Stomach (tissue), 9 donors: ENCODE measurements around the gene IL10RA. TPM values are rescaled to one million over a fixed set of nuclear protein-coding genes. Genes with fewer than 3 reads are reported as not detected.

Source experiments
- DNase-seq, 2 donors: peaks; one replicate each; pipeline versions ENCODE4 v3.0.0 to v3.0.0-alpha.2; 2013 to 2019
- H3K27ac ChIP-seq, 5 donors: fragments of 200-600 bp in 4 of 5; sonication (generic) in 4 of 5; one replicate each; pipeline ENCODE4 v1.5.1; 2013 to 2019; ENCODE audit warnings: mild to moderate bottlenecking in 1 of 5, moderate library complexity in 1 of 5
- H3K27me3 ChIP-seq, 3 donors: fragments of 200-600 bp; sonication (generic); one replicate each; pipeline ENCODE4 v1.5.1; 2017 to 2019; ENCODE audit warnings: mixed run types in 1 of 3
- H3K36me3 ChIP-seq, 4 donors: fragments of 200-600 bp; sonication (generic); 1 replicate in 3 of 4; 2 replicates in 1 of 4; pipeline ENCODE4 v1.5.1; 2016 to 2019
- H3K4me1 ChIP-seq, 4 donors: fragments of 200-600 bp; sonication (generic); one replicate each; pipeline ENCODE4 v1.5.1; 2016 to 2019
- H3K4me3 ChIP-seq, 4 donors: fragments of 200-600 bp; sonication (generic) in 3 of 4; one replicate each; pipeline ENCODE4 v1.5.1; 2016 to 2019; ENCODE audit warnings: mild to moderate bottlenecking in 1 of 4
- H3K9me3 ChIP-seq, 4 donors: fragments of 200-600 bp; sonication (generic); one replicate each; pipeline ENCODE4 v1.5.1; 2016 to 2019
- CTCF ChIP-seq, 7 experiments: fragments of 450-650 bp in 4 of 7; fragments of 200-600 bp in 3 of 7; sonication (generic) in 3 of 7; IDR thresholded peaks; one replicate each; pipeline ENCODE4 v1.5.1; 2016 to 2019; ENCODE audit warnings: antibody characterized with exemption in 7 of 7, control low read depth in 2 of 7, mild to moderate bottlenecking in 1 of 7
- EP300 ChIP-seq: sonication (generic); formaldehyde crosslinking; IDR thresholded peaks from one replicate; pipeline ENCODE4 v1.6.1; 2017; ENCODE audit warnings: antibody characterized with exemption
- POLR2A ChIP-seq, 4 donors: fragments of 450-650 bp; IDR thresholded peaks; one replicate each; pipeline ENCODE4 v1.6.1; 2016; ENCODE audit warnings: antibody characterized with exemption in 4 of 4, control low read depth in 2 of 4, mild to moderate bottlenecking in 1 of 4, moderate library complexity in 1 of 4
- POLR2AphosphoS5 ChIP-seq, 3 donors: sonication (generic); formaldehyde crosslinking; IDR thresholded peaks; one replicate each; pipeline ENCODE4 v1.6.1; 2016; ENCODE audit warnings: antibody characterized with exemption in 3 of 3
- WGBS, 5 donors: extraction: QIAGEN DNeasy Blood & Tissue Kit in 3 of 5; methylation state at CpG; one replicate each; pipeline versions ENCODE4 v1.1.5 to v1.1.7; 2013 to 2018; 5-methylcytosine and 5-hydroxymethylcytosine counted together
- intact Hi-C: fragments of 100-400 bp; cut with DNase I; formaldehyde crosslinking; loops from one replicate; pipeline ENCODE4 v1.15.1; 2023; ENCODE audit warnings: low total_unique reads
- polyA plus RNA-seq, 3 donors: library from polyadenylated mRNA; stranded (reverse); fragments of 200-250 nt; gene quantifications; one replicate each; pipeline ENCODE4 v1.2.3, GENCODE V29; 2013
- total RNA-seq, 5 donors: library from RNA; depleted of rRNA; stranded (reverse); fragments of >200 nt; gene quantifications; one replicate each; pipeline versions ENCODE4 v1.1.0 to v1.2.3, GENCODE V29; 2014 to 2016
- donor health status: healthy with polysubstance abuse.
- donor health status: Bipolar disorder and iron deficiency.
- donor health status: healthy.

IL10RA gene
- total and polyA plus RNA-seq, 8 donors: 2.1 to 190 (median 8.0) TPM

- no peaks in the 10 kb centered on the region for H3K27me3 ChIP-seq
- peaks cover 0 to 27% (median 10%) of the 10 kb centered on the region in 4 donors for H3K4me1 ChIP-seq
- TF ChIP-seq CTCF (IDR thresholded peaks at IDR 0.05) (no peak), POLR2A (IDR thresholded peaks at IDR 0.05) (no peak), EP300 (no peak), POLR2AphosphoS5 (IDR thresholded peaks at IDR 0.05) (no peak)
- no peak for DNase-seq
- 73 to 90% (median 84%) methylated on average over 3 to 4 of the region's 4 CpGs for WGBS, 5 donors
- H3K9me3 ChIP-seq: peaks cover 0 to 6% (median 3%) of the 10 kb centered on the region in 4 donors
- H3K4me3 ChIP-seq: no peak overlapping the region
- H3K36me3 ChIP-seq: peaks cover 0 to 38% (median 12%) of the 10 kb centered on the region in 4 donors
- peak overlapping the region in 2 of 5 donors; percentile 77 to 87 for H3K27ac ChIP-seq
- intact Hi-C loops: no loop called here
Observed at GRCh38 chr11:118000067-118000849, 14.1 kb downstream of the IL10RA start.

- Histone ChIP-seq H3K4me1 (peaks cover 0 to 27% (median 10%) of the 10 kb centered on the region in 4 donors), H3K4me3 (no peak overlapping the region), H3K27ac (peak overlapping the region in 2 of 5 donors; percentile 77 to 87), H3K27me3 (no peaks in the 10 kb centered on the region), H3K36me3 (peaks cover 0 to 32% (median 8%) of the 10 kb centered on the region in 4 donors), H3K9me3 (peaks cover 0 to 6% (median 3%) of the 10 kb centered on the region in 4 donors)
- no peak for DNase-seq
- intact Hi-C loops: no loop called here
- WGBS, 5 donors: 86 to 100% (median 100%) methylated on average over 1 of the region's 1 CpG
- no peak for TF ChIP-seq POLR2AphosphoS5 (IDR thresholded peaks at IDR 0.05)
- TF ChIP-seq CTCF (IDR thresholded peaks at IDR 0.05): no peak
- no peak for TF ChIP-seq EP300
- TF ChIP-seq POLR2A (IDR thresholded peaks at IDR 0.05): no peak
Observed at GRCh38 chr11:118000850-118001228, 14.6 kb downstream of the IL10RA start.

GRCh38 chr11:118001494-118001971 lies 15.3 kb downstream of the IL10RA start:
- peaks cover 0 to 25% (median 2%) of the 10 kb centered on the region in 4 donors for H3K36me3 ChIP-seq
- intact Hi-C loops: no loop called here
- H3K27ac ChIP-seq: peak overlapping the region; percentile 4 to 87 (median 72)
- H3K27me3 ChIP-seq: no peaks in the 10 kb centered on the region
- H3K4me1 ChIP-seq: peaks cover 0 to 27% (median 10%) of the 10 kb centered on the region in 4 donors
- 60 to 74% (median 69%) methylated on average over 5 of the region's 5 CpGs for WGBS, 5 donors
- no peak for DNase-seq
- no peak overlapping the region for H3K4me3 ChIP-seq
- peaks cover 0 to 6% (median 3%) of the 10 kb centered on the region in 4 donors for H3K9me3 ChIP-seq
- TF ChIP-seq POLR2AphosphoS5 (IDR thresholded peaks at IDR 0.05) (no peak), EP300 (no peak), CTCF (IDR thresholded peaks at IDR 0.05) (no peak), POLR2A (IDR thresholded peaks at IDR 0.05) (no peak)

- Histone ChIP-seq H3K4me1 (peaks cover 0 to 27% (median 10%) of the 10 kb centered on the region in 4 donors), H3K4me3 (no peak overlapping the region), H3K27me3 (no peaks in the 10 kb centered on the region), H3K36me3 (peaks cover 0 to 25% (median 2%) of the 10 kb centered on the region in 4 donors), H3K27ac (peak overlapping the region; percentile 58 to 87 (median 72)), H3K9me3 (peaks cover 0 to 6% (median 3%) of the 10 kb centered on the region in 4 donors)
- WGBS, 5 donors: 78 to 97% (median 83%) methylated on average over 6 of the region's 6 CpGs
- intact Hi-C loops: no loop called here
- TF ChIP-seq EP300: no peak
- no peak for TF ChIP-seq POLR2A (IDR thresholded peaks at IDR 0.05)
- TF ChIP-seq POLR2AphosphoS5 (IDR thresholded peaks at IDR 0.05): no peak
- TF ChIP-seq CTCF (IDR thresholded peaks at IDR 0.05): no peak
- no peak for DNase-seq
Observed at GRCh38 chr11:118002010-118002540, 15.9 kb downstream of the IL10RA start.
